Stimulated activated CD8-positive, alpha-beta memory T cell treated with anti-CD3 and anti-CD28 coated beads, Interleukin-4, amount 100 ng/mL, for 4 hours (primary cell): ENCODE measurements around the gene NCBP2.

ENCODE experiments used
- DNase-seq, 2 donors: peaks; one replicate each; pipeline ENCODE4 v3.0.0-alpha.2; 2020; ENCODE audit warnings: low read depth in 2 of 2, low spot score in 1 of 2

The NCBP2 gene

DNA sequence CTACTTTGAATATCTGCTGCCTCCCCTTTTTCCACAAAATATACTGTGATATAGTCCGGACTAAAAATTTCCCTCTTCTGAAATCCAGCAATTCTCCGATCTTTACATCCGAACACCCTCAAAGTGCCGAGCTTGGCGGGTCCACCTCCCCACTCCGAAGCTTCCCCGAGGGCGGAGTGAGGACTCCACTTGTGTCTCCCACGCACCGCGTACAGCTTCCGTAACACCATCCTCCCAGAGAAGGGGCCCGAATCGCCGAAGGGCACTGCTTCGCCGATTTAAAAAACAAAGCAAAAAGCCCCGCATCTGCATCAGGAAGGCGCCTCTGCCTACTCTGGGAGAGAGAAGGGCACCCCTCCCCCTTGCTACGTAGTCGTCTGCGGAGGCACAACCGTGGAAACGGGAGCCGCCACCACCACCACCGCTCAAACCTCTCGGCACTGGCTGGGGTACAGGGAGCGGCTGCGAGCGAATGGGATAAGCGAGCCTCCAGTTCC is 551 bp downstream of the NCBP2 start:
- DNase-seq = peak; percentile 43 to 49

DNA sequence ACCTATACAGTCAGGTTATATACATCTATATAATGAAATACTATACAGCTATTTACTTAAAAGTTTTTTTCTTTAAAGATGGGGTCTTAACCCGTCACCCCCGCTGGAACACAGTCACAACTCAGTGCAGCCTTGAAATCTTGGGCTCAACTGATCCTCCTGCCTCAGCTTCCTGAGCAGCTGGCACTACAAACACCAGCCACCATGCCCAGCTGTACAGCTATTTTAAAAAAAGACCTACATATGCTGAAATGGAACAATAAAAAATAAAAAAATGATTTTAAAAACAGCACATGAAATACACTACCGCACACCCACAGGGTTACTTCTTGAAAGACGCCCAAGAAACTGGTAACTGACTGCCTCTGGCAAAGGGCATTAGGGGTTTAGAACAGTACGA is 3.8 kb downstream of the NCBP2 start:
- no peak for DNase-seq

DNA sequence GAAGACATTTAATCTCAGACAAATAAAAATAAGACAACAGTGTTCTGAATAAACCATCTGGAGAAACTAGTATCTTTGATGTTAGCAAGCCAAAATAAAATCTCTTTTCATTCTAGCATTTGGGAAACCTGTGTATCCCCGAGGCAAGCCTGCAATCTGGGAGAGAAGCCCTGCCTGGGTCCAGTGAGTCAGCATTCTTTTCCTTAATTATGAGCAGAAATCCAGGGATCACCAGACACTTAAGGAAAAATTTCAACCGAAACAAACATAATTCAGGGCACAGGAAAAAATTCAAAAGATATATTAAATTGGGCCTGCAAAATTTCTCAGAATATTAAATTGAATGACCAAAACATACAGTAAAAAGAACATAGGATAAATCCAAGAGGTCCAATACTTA is 4.2 kb downstream of the NCBP2 start:
- DNase-seq = no peak

DNA sequence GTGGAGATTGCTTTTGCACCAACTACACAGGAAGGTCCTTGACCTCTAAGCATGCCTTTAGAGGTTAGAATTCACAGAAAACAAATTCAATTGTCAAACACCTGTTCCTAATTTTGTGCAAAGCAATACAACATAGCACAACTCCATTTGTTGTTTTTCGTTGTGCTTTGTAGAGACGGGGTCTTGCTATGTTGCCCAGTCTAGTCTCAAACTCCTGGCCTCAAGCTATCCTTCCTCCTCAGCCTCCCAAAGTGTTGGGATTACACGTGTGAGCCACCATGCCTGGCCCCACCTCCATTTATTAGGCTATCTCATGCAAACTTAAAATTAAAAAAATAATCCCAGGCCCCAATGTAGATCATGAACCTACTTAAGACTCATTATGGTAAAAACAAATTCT is 6.0 kb downstream of the NCBP2 start:
- no peak for DNase-seq

DNA sequence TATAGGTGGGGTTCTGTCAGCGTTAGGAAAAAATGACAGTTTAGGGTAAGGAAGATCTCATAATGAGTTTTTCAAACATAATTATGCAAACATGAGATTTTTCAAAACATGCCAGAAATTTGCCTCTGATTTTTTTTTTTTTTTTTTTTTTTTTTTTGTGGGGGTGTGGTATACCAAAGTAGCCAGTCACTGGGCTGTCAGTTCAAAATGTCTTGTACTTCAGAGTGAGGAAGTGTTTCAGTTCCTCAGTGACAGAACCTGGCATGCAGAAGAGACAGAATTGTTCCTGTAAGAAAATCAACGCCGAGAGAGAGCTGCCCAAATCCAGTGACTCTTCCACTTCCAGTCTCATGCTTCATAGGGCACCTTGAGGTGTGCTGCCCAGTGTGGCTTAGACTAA is 9.7 kb downstream of the NCBP2 start:
- no peak for DNase-seq

DNA sequence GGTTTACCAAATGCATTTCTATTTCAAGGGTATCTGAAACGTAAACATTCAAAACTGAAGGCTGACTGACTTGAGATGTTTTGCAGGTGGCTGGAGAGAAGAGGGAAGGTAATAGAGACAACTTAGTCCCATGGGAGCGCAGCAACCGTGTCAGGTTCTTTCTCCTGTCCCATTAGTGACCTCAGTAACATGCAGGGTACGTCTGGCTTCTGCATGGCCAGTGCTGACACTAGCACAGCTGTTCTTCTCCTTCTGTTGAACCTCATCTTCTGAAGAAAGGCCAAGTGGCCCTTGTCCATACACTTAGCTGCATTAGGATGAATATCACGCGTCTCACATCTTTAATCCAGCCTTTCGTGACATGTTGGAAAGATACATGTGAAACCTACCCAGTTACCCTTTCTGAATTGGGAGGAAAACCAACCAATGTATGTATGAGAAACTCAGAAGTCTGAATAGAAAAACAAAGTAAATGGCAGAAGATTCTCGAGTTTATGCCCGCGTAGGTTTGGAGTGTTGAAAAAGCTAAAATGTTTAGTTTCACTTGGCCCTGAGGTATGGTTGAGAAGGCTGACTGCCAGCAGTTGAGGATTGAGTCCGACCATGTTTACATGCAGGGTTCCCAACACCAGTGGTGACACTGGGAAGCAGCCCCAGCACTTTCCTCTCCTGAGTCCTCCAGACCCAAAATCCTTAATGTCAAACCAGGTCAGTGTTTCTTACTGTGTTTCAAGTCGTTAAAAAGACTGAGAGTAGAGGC is 10.3 kb downstream of the NCBP2 start:
- no peak for DNase-seq

DNA sequence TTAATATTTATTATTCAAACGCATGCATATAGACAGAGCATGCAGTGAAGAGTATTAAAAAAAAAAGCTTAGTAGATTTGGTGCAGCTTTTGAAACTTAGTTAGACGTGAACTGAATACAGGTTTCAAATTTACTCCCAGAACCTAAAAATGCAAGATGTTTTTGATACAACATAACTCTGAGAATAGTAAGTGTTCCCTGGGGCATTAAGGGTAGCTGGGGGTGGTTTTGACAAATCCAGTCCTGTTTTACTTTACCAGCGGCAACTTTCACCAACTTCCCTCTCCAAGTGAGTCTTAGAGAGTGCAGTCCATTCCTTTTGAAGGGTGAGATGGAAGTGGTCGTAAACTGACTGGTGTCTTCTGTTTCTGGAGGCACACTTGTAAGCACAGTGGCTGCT is 11.2 kb downstream of the NCBP2 start:
- DNase-seq = no peak

DNA sequence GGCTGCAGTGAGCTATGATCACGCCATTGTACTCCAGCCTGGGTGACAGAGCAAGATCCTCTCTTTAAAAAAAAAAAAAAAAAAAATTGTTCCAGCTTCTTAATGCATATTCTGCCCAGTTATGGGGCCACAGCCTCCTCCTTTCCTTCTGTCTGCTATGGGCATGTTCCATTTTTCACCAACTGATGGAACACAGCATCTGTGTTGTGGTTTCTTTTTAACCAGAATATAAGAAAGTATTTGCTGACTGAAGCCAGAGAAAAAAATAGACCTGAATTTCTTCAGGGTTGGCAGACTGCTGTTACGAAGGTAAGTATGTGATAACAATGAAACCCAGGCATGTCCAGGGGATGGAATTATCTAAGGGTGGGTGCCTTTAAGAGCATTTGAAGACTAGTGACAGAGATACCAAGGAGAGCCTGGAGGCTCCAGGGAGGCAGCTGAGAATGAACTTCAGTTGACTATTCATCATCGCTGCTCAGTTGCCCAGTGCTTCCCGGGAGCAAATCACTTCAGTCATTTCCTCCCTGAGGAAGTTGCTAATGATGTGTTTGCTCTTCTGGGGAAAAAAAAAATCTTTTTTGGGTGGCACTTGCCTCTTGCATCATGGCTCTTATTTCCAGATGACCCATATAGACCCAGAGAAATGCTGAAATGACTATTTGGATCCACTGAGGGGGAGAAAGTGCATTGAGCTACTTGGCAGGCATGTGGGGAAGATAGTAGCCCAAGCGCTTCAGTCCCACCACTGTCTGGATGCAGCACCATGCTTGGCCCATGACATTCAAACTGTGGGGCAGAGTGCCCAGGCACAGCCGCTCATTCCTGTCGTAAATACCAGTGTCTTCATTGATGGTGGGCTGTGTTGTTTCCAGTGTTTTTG is 14.5 kb downstream of the NCBP2 start:
- DNase-seq = no peak

DNA sequence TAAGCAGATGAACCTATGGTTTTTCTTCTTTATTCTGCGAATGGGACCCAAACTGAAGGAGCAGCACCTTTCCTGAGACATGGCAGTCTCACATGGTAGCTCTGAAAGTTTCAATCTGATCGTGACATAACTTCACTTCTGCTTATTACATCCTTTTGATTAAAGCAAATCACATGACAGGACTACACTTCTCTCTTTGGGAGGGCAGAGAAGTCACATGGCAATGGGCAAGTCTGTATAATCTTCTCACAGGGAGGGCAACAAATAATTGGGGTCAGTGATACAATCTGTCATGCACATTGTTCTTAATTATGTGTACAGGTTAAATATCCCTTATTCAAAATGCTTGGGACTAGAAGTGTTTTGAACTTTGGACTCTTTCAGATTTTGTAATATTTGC is 21.6 kb downstream of the NCBP2 start:
- no peak for DNase-seq

DNA sequence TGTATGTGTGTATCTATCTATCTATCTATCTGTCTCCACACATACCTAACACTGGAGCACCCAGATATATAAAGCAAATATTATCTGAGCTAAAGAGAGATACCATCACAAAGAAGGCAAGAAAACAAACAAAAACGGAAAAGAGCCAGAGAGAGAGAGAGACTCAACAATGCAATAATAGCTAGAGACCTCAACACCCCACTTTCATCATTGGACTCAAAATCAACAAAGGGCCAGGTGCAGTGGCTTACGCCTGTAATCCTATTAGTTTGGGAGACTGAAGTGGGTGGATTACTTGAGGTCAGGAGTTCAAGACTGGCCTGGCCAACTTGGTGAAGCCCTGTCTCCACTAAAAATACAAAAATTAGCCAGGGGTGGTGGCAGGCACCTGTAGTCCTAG is 23.4 kb downstream of the NCBP2 start:
- DNase-seq = no peak

DNA sequence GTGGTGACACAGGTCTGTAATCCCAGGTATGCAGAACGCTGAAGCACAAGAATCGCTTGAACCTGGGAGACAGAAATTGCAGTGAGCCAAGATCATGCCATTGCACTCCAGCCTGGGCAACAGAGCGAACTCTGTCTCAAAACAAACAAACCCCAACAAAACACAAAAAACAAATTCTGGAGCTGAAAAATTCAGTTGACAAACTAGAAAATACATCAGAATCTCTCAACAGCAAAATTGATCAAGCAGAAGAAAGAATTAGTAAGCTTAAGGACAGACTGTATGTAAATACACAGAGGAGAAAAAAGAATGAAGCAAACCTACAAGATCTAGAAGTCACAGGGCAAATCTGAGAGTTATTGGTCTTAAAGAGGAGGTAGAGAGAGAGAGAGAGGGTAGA is 25.3 kb downstream of the NCBP2 start:
- no peak for DNase-seq

DNA sequence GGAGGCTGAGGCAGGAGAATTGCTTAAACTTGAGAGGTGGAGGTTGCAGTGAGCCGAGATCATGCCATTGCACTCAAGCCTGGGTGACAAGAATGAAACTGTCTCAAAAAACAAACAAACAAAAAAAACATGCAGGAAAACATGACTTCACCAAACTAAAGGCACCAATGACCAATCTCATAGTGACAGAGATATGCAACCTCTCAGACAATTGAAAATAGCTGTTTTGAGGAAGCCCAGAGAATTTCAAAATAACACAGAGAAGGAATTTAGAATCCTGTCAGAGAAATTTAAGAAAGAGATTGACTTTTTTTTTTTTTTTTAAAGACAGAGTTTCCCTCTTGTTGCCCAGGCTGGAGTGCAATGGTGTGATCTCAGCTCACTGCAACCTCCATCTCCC is 26.1 kb downstream of the NCBP2 start:
- no peak for DNase-seq

DNA sequence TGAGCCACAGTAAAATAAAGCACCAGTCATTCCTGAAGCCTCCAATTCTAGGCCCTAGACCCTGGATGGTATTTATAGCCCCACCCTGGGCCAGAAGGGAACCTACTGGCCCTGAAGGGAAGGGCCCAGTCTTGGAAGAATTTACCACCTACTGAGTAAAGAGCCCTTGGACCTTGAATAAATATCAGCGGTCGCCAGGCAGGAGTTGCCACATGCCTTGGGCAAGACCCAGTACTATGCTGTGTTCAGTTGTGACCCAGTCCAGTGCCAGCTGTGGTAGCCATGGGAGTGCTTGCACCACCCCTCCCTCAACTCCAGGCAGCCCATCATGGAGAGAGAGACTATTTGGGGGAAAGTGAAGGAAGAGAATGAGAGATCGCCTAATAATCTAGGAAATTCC is 27.0 kb downstream of the NCBP2 start:
- no peak for DNase-seq

DNA sequence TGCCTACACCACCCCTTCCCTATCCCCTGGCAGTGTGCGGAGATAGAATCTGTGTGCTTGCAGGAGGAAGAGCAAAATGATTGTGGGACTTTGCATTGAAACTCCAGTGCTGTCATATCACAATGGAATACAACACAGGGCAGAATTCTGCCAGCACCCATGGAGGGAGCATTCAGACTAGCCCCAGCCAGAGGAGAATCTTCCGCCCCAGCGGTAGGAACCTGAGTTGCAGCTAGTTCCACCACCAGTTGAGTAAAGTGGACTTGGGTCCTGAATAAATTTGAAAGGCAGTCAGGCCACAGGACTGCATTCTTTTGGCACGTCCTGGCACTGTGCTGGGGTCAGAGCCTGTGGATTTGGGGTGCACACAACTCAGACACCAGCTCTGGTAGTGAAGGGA is 27.5 kb downstream of the NCBP2 start:
- DNase-seq = no peak

DNA sequence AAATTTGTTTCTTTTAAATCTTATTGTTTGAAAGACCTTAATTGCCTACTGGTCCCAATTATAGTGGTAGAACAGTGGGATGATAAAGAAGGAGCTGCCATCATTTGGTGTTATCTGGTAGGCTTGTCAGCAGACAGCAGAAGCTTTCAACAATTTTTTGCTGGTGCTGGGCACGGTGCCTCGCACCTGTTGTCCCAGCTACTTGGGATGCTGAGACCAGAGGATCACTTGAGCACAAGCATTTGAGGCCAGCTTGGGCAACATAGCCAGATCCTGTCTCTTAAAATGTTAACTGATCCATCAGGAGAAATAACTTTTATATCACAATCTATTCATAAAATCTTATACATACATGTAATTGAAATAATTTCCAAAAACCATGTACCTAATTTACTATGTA is 38.6 kb downstream of the NCBP2 start:
- no peak for DNase-seq

DNA sequence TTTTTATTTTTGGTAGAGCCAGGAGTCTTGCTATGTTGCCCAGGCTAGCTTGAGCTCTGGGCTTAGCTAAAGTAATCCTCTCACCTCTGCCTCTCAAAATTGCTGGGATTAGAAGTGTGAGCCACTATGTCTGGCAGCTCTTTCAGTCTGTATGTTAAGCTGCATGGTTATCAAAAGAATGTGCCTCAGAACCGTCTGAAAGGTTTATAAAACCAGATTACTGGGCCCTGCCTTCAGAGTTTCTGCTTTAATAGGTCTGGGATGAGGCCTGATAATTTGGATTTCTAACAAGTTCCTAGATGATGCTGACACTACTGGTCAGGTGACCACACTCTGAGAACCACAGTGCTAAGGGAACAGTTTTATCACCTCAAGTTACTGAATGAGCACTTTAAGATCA is 40.0 kb downstream of the NCBP2 start:
- DNase-seq = no peak

DNA sequence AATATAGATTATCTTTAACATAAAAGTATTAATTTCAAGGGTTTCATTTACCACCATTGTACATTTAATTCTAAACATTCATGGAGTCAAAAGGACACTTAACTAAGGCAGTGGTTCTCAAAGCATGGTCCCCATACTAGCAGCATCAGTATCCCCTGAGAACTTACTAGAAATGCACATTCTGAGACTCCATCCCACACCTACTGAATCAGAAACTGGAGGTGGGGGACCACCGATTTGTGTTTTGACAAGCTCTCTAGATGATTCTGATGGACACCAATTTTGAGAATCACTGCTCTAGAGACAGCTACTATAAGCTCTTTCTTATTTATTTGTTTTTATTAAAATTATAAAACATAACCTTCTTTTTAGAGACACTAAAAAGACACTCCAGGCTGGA is 40.6 kb downstream of the NCBP2 start:
- no peak for DNase-seq

DNA sequence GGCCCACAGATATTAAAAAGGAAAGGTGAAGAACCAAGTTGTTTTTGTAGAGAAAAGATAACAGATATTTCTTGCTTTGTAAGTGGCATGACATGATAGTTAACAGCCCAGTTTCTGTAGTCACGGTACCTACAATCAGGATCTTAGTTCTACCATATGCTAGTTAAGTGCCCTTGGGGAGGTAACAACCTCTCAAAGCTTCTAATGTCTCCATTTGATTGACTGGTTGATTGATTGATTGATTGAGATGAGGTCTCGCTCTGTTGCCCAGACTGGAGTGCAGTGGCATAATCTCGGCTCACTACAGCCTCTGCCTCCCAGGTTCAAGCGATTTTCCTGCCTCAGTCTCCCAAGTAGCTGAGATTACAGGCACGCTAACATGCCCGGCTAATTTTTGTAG is 46.1 kb downstream of the NCBP2 start:
- DNase-seq = no peak

DNA sequence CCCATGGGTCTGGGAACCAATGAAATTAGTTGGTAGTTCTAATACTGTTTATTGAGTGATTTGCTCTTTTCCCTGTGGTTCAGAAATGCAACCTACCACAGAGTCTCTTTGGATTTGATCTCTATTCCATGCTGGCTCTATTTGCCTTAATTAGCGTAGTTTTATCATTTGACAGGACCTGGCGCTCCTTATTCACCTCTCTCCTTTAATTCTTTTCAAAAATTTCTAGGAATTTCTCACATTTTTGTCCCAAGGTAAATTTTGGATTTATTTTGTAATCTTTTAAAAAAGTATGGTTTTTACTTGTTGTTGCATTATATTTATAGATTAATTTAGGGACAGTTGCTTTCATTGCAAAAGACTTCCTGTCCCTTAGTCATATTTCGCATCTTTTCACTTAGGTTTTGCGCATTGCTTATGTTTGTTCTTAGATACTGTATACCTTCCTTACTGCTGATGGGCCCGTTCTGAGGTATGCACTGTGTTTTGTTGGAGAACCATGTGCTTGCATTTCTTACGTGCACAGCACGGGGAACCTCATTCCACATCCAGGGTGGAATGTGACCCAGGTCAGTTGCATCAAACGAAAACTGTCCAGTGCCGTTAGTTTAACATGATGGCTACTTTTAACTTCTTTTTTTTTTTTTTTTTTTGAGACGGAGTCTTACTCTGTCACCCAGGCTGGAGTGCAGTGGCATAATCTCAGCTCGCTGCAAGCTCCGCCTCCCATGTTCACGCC is 47.6 kb downstream of the NCBP2 start:
- no peak for DNase-seq

DNA sequence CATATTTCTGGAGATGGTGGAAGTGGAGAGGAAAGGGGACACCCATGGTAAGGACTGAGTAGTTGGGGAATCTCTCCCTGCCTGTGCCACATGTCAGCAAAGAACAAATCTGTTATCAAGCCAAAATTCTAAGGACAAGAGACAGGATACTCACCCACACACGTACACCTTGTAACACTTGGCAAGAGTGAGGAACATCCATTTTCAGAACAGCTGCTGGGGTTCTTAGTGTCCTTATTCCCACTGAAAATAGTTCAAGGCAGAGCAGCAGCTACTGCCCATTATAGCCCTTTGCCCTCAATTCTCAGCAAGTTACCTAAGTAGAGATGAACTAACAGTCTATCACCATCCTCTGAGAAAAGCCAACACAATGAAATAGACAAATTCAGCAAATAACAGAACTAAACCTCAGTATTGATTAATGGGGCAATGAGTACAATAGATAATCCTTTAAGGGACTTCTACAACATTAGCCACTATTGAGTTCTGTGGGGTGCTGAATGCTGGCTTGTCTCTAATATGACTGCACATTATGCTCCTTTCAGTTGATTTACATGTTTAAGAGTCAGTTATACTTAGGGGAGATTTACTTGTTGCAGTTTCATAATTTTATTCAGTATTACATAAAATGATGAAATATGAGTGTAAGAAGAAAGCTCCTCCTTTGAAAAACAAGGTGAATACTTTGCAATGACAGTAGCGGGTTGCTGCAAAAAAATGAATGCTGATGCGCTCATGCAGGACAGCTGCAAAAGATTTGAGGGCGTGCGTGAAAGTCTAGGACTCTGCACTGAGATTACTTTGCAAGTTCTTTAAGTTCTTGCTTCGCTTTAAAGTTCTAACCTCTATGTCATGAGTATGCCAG is 52.3 kb downstream of the NCBP2 start:
- DNase-seq = no peak

DNA sequence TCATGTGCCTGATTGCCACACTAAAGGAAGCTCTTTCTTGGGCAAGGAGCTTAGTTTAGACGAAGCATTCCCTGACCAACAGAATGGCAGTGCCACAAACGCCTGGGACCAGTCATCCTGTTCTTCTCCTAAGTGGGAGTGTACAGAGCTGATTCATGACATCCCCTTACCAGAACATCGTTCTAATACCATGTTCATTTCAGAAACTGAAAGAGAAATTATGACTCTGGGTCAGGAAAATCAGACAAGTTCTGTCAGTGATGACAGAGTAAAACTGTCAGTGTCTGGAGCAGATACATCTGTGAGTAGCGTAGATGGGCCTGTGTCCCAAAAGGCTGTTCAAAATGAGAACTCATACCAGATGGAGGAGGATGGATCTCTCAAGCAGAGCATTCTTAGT is 56.2 kb downstream of the NCBP2 start:
- no peak for DNase-seq
